HepG2 (cell line): ENCODE results near the gene SKIDA1. TPM values are rescaled to one million over a fixed set of nuclear protein-coding genes. Genes with fewer than 3 reads are reported as not detected.

ENCODE experiments used
- ARNT ChIP-seq: fragments of 450-650 bp; IDR thresholded peaks from 2 replicates; pipeline ENCODE4 v1.6.1; 2017
- ARNT2 ChIP-seq: sonication (generic); formaldehyde crosslinking; IDR thresholded peaks from 2 replicates; pipeline ENCODE4 v1.8.0; 2022; ENCODE audit warnings: mild to moderate bottlenecking, low read depth, missing genetic modification reagents, moderate library complexity
- FOXP1 ChIP-seq, 2 experiments: fragments of 450-650 bp in 1 of 2; IDR thresholded peaks; 2 replicates each; pipeline ENCODE4 v1.6.1; 2017 to 2018; ENCODE audit warnings: antibody characterized with exemption in 1 of 2
- MTA3 ChIP-seq: sonication (generic); formaldehyde crosslinking; IDR thresholded peaks from 2 replicates; pipeline ENCODE4 v1.4.0; 2020; ENCODE audit warnings: missing genetic modification reagents
- RFX1 ChIP-seq: fragments of 450-650 bp; IDR thresholded peaks from 2 replicates; pipeline ENCODE4 v1.6.1; 2017
- SAP130 ChIP-seq: IDR thresholded peaks from 2 replicates; pipeline ENCODE4 v1.6.1; 2016; ENCODE audit warnings: low read depth
- SETDB1 ChIP-seq: sonication (generic); formaldehyde crosslinking; IDR thresholded peaks from 2 replicates; pipeline ENCODE4 v1.5.1; 2020; ENCODE audit warnings: missing genetic modification reagents, mild to moderate bottlenecking, borderline replicate concordance
- SKI ChIP-seq: fragments of 450-650 bp; IDR thresholded peaks from one replicate; pipeline ENCODE4 v1.6.1; 2018; ENCODE audit warnings: mild to moderate bottlenecking; ENCODE audit not compliant: partially characterized antibody
- TAF15 ChIP-seq: fragments of 200-400 bp; formaldehyde crosslinking; IDR thresholded peaks from one replicate; pipeline ENCODE4 v1.6.1; 2018; ENCODE audit warnings: mild to moderate bottlenecking, low read depth, low read length; ENCODE audit not compliant: poor library complexity, severe bottlenecking
- TGIF2 ChIP-seq: IDR thresholded peaks from 2 replicates; pipeline ENCODE4 v1.6.1; 2016; ENCODE audit warnings: control low read depth, missing compliant biosample characterization
- TMF1 ChIP-seq: sonication (generic); formaldehyde crosslinking; IDR thresholded peaks from 2 replicates; pipeline ENCODE4 v1.8.1; 2022; ENCODE audit warnings: low read depth, missing genetic modification reagents
- ZBTB38 ChIP-seq: sonication (generic); formaldehyde crosslinking; IDR thresholded peaks from 2 replicates; pipeline ENCODE4 v1.5.1; 2020; ENCODE audit warnings: mild to moderate bottlenecking, missing genetic modification reagents
- ZBTB7A ChIP-seq: sonication (generic); formaldehyde crosslinking; IDR thresholded peaks from 2 replicates; pipeline ENCODE4 v1.8.0; 2022; ENCODE audit warnings: mild to moderate bottlenecking, missing genetic modification reagents
- ZC3H13 ChIP-seq: sonication (generic); formaldehyde crosslinking; IDR thresholded peaks from 2 replicates; pipeline ENCODE4 v1.8.1; 2023; ENCODE audit warnings: mild to moderate bottlenecking, missing genetic modification reagents, moderate library complexity
- ZNF317 ChIP-seq: sonication (generic); formaldehyde crosslinking; IDR thresholded peaks from 2 replicates; pipeline ENCODE4 v1.5.0; 2020; ENCODE audit warnings: mild to moderate bottlenecking, missing genetic modification reagents
- ZNF512B ChIP-seq: sonication (generic); formaldehyde crosslinking; IDR thresholded peaks from 2 replicates; pipeline ENCODE4 v1.5.1; 2020; ENCODE audit warnings: missing genetic modification reagents, mild to moderate bottlenecking, borderline replicate concordance
- ZNF589 ChIP-seq: sonication (generic); formaldehyde crosslinking; conservative IDR thresholded peaks from 2 replicates; pipeline ENCODE4 v1.8.0; 2022; ENCODE audit warnings: mild to moderate bottlenecking, moderate library complexity, missing genetic modification reagents
- ZNF607 ChIP-seq: sonication (generic); formaldehyde crosslinking; IDR thresholded peaks from 2 replicates; pipeline ENCODE4 v1.5.1; 2020; ENCODE audit warnings: missing genetic modification reagents, mild to moderate bottlenecking, borderline replicate concordance
- ZNF660 ChIP-seq: sonication (generic); formaldehyde crosslinking; IDR thresholded peaks from 2 replicates; pipeline ENCODE4 v1.5.1; 2020; ENCODE audit warnings: mild to moderate bottlenecking, low read depth, missing genetic modification reagents, borderline replicate concordance
- ZNF841 ChIP-seq: sonication (generic); formaldehyde crosslinking; IDR thresholded peaks from 2 replicates; pipeline ENCODE4 v1.8.1; 2023; ENCODE audit warnings: missing genetic modification reagents, borderline replicate concordance
- polyA plus RNA-seq, 8 experiments: library from polyadenylated mRNA; depleted of rRNA in 3 of 8; stranded (reverse) in 7 of 8; unstranded in 1 of 8; fragments of >200 nt; fragmentation: Illumina TruSeq in 4 of 8; extraction: Trizol in 4 of 8; gene quantifications; 2 replicates each; pipeline versions ENCODE4 v1.2.1 to v1.2.3, GENCODE V29; 2011 to 2016; ENCODE audit warnings: low read depth in 4 of 8, missing spikeins in 1 of 8, mixed read lengths in 1 of 8; ENCODE audit not compliant: insufficient read depth in 1 of 8
- total RNA-seq, 5 experiments: library from RNA; depleted of rRNA; stranded (reverse); fragments of >200 nt; fragmentation: Illumina TruSeq; extraction: Trizol; gene quantifications; 2 replicates each; pipeline ENCODE4 v1.2.3, GENCODE V29; 2016; ENCODE audit warnings: low read depth in 1 of 5
- TF ChIP-seq, protein P1 (sequence below): sonication (generic); formaldehyde crosslinking; IDR thresholded peaks from 2 replicates; pipeline ENCODE4 v1.4.0; 2020; ENCODE audit warnings: missing genetic modification reagents, borderline replicate concordance
- TF ChIP-seq, protein P2 (sequence below): sonication (generic); formaldehyde crosslinking; IDR thresholded peaks from 2 replicates; pipeline ENCODE4 v1.4.0; 2020; ENCODE audit warnings: missing genetic modification reagents, borderline replicate concordance
- TF ChIP-seq, protein P3 (sequence below): IDR thresholded peaks from 2 replicates; pipeline ENCODE4 v1.6.1; 2018; ENCODE audit warnings: missing genetic modification reagents, mild to moderate bottlenecking, missing compliant biosample characterization

SKIDA1 gene
- total and polyA plus RNA-seq, 2 of the 13 experiments (the other 11 are each of a cell fraction or from before 2014, with no cell fraction given): 0.73 to 1.5 TPM

- TF ChIP-seq, protein P1, sequence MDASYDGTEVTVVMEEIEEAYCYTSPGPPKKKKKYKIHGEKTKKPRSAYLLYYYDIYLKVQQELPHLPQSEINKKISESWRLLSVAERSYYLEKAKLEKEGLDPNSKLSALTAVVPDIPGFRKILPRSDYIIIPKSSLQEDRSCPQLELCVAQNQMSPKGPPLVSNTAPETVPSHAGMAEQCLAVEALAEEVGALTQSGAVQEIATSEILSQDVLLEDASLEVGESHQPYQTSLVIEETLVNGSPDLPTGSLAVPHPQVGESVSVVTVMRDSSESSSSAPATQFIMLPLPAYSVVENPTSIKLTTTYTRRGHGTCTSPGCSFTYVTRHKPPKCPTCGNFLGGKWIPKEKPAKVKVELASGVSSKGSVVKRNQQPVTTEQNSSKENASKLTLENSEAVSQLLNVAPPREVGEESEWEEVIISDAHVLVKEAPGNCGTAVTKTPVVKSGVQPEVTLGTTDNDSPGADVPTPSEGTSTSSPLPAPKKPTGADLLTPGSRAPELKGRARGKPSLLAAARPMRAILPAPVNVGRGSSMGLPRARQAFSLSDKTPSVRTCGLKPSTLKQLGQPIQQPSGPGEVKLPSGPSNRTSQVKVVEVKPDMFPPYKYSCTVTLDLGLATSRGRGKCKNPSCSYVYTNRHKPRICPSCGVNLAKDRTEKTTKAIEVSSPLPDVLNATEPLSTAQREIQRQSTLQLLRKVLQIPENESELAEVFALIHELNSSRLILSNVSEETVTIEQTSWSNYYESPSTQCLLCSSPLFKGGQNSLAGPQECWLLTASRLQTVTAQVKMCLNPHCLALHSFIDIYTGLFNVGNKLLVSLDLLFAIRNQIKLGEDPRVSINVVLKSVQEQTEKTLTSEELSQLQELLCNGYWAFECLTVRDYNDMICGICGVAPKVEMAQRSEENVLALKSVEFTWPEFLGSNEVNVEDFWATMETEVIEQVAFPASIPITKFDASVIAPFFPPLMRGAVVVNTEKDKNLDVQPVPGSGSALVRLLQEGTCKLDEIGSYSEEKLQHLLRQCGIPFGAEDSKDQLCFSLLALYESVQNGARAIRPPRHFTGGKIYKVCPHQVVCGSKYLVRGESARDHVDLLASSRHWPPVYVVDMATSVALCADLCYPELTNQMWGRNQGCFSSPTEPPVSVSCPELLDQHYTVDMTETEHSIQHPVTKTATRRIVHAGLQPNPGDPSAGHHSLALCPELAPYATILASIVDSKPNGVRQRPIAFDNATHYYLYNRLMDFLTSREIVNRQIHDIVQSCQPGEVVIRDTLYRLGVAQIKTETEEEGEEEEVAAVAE (CRISPR knock-in tag): no peak
- TF ChIP-seq TAF15 (peak; percentile 40), SETDB1 (CRISPR knock-in tag) (no peak), SAP130 (CRISPR knock-in tag) (no peak), ZNF841 (no peak), FOXP1 (IDR thresholded peaks at IDR 0.05) (no peak), FOXP1 (CRISPR knock-in tag; IDR thresholded peaks at IDR 0.05) (0 out of 2 replicates have a peak, but pooled peaks have one; percentile 4), RFX1 (no peak), TMF1 (no peak), ZBTB7A (CRISPR knock-in tag) (no peak), ARNT2 (CRISPR knock-in tag) (no peak), ZBTB38 (no peak), ZNF589 (CRISPR knock-in tag) (0 out of 2 replicates have a peak, but pooled peaks have one; percentile 37), ZNF512B (CRISPR knock-in tag) (no peak), ZNF317 (no peak), TGIF2 (CRISPR knock-in tag) (no peak), SKI (no peak), ZC3H13 (CRISPR knock-in tag) (0 out of 2 replicates have a peak, but pooled peaks have one; percentile 5), ZNF607 (no peak; the same call in 1 of the 2 replicates), MTA3 (CRISPR knock-in tag) (no peak), ZNF660 (CRISPR knock-in tag) (no peak), ARNT (no peak)
- TF ChIP-seq, protein P2, sequence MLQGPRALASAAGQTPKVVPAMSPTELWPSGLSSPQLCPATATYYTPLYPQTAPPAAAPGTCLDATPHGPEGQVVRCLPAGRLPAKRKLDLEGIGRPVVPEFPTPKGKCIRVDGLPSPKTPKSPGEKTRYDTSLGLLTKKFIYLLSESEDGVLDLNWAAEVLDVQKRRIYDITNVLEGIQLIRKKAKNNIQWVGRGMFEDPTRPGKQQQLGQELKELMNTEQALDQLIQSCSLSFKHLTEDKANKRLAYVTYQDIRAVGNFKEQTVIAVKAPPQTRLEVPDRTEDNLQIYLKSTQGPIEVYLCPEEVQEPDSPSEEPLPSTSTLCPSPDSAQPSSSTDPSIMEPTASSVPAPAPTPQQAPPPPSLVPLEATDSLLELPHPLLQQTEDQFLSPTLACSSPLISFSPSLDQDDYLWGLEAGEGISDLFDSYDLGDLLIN (CRISPR knock-in tag): no peak
- TF ChIP-seq, protein P3, sequence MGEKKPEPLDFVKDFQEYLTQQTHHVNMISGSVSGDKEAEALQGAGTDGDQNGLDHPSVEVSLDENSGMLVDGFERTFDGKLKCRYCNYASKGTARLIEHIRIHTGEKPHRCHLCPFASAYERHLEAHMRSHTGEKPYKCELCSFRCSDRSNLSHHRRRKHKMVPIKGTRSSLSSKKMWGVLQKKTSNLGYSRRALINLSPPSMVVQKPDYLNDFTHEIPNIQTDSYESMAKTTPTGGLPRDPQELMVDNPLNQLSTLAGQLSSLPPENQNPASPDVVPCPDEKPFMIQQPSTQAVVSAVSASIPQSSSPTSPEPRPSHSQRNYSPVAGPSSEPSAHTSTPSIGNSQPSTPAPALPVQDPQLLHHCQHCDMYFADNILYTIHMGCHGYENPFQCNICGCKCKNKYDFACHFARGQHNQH (CRISPR knock-in tag): no peak
Measured at GRCh38 chr10:21534280-21534586, 8.8 kb upstream of the SKIDA1 start (continued).
